ENCODE results near the gene ZNF91. TPM values are rescaled to one million over a fixed set of nuclear protein-coding genes. Genes with fewer than 3 reads are reported as not detected.
A peak's percentile ranks its signal among the peaks of the same experiment; 100 is the strongest.

The ZNF91 gene
- total RNA-seq, 1 experiment from 2014 or later = 19.0 TPM

DNA sequence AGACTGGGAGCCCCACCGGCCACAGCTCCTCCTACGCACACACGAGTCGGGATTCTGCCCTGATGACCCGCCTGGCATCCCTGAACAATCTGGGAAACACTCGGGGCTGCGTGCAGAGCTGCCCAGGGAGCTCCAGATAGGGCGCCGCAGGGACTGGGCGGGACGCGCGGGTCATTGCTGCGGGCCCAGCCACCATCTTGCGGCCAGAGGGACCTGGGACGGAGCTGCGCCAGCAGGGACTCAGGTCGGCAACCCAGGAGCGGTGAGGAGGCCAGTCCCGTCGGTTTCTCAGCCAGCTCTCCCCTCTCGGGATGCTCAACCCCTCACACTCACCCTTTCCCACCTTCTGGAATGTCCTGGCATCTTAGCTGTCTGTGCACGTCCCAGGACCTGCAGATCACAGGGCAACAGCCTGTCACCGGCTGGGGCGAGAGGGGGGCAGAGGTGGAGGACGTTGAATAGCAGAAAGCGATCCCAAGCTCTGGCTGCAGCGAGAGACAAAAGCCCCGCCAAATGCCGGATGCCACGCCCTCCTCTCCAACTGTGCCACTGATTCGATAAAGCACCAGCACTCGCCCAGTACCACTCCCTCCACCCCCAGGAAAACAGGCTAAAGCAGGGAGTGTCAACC lies 20.4 kb upstream of the ZNF91 start:
- DNase-seq = no peak
- BruUV-seq (replicated peaks) = no TSS peak
- intact Hi-C loops (cut with micrococcal nuclease; ENCODE audit: unreplicated experiment) = no loop called here
- H3K4me3 Mint-ChIP-seq (ENCODE audit: low read depth, unreplicated experiment) = peak overlapping the region; percentile 26
- TF ChIP-seq, protein P1, sequence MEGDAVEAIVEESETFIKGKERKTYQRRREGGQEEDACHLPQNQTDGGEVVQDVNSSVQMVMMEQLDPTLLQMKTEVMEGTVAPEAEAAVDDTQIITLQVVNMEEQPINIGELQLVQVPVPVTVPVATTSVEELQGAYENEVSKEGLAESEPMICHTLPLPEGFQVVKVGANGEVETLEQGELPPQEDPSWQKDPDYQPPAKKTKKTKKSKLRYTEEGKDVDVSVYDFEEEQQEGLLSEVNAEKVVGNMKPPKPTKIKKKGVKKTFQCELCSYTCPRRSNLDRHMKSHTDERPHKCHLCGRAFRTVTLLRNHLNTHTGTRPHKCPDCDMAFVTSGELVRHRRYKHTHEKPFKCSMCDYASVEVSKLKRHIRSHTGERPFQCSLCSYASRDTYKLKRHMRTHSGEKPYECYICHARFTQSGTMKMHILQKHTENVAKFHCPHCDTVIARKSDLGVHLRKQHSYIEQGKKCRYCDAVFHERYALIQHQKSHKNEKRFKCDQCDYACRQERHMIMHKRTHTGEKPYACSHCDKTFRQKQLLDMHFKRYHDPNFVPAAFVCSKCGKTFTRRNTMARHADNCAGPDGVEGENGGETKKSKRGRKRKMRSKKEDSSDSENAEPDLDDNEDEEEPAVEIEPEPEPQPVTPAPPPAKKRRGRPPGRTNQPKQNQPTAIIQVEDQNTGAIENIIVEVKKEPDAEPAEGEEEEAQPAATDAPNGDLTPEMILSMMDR (IDR thresholded peaks at IDR 0.05; ENCODE audit: unreplicated experiment) = no peak
- CTCF ChIA-PET = no interaction called here
- peaks cover 2% of the 10 kb centered on the region for H3K9me3 Mint-ChIP-seq (ENCODE audit: low read depth, unreplicated experiment)
- H3K27me3 Mint-ChIP-seq (ENCODE audit: unreplicated experiment) = no peaks in the 10 kb centered on the region
- H3K4me1 Mint-ChIP-seq (ENCODE audit: low read depth, unreplicated experiment) = no peaks in the 10 kb centered on the region
- no peak overlapping the region for H3K27ac Mint-ChIP-seq (ENCODE audit: unreplicated experiment)
- H3K36me3 Mint-ChIP-seq (ENCODE audit: insufficient read depth, unreplicated experiment) = no peaks in the 10 kb centered on the region

DNA sequence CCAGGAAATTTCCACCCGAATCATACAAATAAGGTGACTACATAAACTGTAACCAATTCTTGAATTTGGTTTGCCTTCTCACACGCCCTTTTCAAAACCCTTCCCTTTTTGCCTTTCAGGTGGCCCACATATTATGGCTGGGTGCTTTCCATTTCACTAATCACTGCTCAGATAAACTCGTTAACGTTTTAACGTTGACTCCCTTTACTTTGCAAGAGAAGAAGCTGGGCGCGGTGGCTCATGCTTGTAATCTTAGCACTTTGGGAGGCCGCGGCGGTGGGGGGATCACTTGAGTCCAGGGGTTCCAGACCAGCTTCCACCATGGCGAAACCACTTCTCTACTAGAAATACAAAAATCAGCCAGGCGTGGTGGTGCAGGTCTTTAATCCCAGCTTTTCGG lies 19.8 kb upstream of the ZNF91 start:
- Mint-ChIP-seq H3K36me3 (ENCODE audit: insufficient read depth, unreplicated experiment) (no peaks in the 10 kb centered on the region), H3K27ac (ENCODE audit: unreplicated experiment) (no peak overlapping the region), H3K9me3 (ENCODE audit: low read depth, unreplicated experiment) (peaks cover 2% of the 10 kb centered on the region), H3K27me3 (ENCODE audit: unreplicated experiment) (no peaks in the 10 kb centered on the region), H3K4me1 (ENCODE audit: low read depth, unreplicated experiment) (no peaks in the 10 kb centered on the region), H3K4me3 (ENCODE audit: low read depth, unreplicated experiment) (peak overlapping the region; percentile 26)
- intact Hi-C loops (cut with micrococcal nuclease; ENCODE audit: unreplicated experiment) = no loop called here
- no peak for DNase-seq
- BruUV-seq (replicated peaks) = no TSS peak
- CTCF ChIA-PET = no interaction called here
- TF ChIP-seq, protein P1 (IDR thresholded peaks at IDR 0.05; ENCODE audit: unreplicated experiment) = no peak

DNA sequence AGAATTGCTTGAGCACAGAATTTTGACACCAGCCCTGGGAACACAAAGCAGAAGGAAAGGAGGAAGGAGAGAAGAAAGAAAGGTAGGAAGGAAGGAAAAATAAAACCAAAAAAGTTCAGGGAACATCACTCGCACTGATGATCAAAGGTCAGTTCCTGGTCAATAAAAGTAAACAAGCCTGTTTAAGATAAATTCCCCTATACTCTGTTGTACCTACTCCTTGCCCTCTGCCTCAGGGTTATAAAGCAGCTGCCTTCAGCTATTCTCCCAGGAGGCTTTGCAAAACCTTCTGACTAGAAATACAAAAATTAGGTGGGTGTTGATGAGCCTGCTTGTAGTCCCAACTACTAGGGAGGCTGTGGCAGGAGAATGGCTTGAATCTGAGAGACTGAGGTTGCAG lies 14.9 kb upstream of the ZNF91 start:
- Mint-ChIP-seq H3K4me3 (ENCODE audit: low read depth, unreplicated experiment) (no peak overlapping the region), H3K9me3 (ENCODE audit: low read depth, unreplicated experiment) (no peaks in the 10 kb centered on the region), H3K27ac (ENCODE audit: unreplicated experiment) (no peak overlapping the region), H3K4me1 (ENCODE audit: low read depth, unreplicated experiment) (no peaks in the 10 kb centered on the region), H3K27me3 (ENCODE audit: unreplicated experiment) (no peaks in the 10 kb centered on the region), H3K36me3 (ENCODE audit: insufficient read depth, unreplicated experiment) (no peaks in the 10 kb centered on the region)
- DNase-seq = no peak
- BruUV-seq (replicated peaks) = no TSS peak
- CTCF ChIA-PET = no interaction called here
- intact Hi-C loops (cut with micrococcal nuclease; ENCODE audit: unreplicated experiment) = no loop called here
- TF ChIP-seq, protein P1 (IDR thresholded peaks at IDR 0.05; ENCODE audit: unreplicated experiment) = no peak

DNA sequence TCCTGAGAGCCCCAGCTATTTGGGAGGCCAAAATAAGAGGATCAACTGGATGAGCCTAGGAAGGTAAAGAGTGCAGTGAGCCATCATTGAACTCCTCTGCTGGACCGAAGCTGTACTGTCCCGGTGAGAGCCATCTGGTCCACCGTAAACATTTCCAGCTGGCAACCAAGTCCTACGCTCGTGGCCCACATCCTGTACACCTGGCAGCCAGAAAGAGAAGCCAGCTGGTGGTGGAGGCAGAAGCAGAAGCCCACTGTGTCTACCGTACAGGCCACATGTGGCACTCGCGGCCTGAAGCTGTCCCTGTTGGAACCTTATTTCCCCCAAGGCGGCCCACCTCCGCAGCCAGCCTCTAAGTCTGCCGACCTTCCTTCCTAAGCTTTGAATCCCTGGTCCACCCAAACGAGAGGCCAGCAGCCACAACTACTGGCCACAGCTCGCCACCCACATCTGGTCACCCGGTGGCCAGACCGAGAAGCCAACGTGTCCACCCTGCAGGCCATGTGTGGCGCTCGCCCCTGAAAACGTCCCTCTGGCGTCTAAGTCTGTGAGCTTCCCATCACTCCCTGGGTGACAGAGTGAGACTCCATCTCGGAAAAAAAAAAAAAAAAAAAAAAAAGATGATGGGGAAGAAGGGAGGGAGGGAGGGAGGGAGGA lies 14.2 kb upstream of the ZNF91 start:
- CTCF ChIA-PET = no interaction called here
- TF ChIP-seq, protein P1 (IDR thresholded peaks at IDR 0.05; ENCODE audit: unreplicated experiment) = no peak
- Mint-ChIP-seq H3K36me3 (ENCODE audit: insufficient read depth, unreplicated experiment) (no peaks in the 10 kb centered on the region), H3K4me3 (ENCODE audit: low read depth, unreplicated experiment) (no peak overlapping the region), H3K27ac (ENCODE audit: unreplicated experiment) (no peak overlapping the region), H3K9me3 (ENCODE audit: low read depth, unreplicated experiment) (no peaks in the 10 kb centered on the region), H3K4me1 (ENCODE audit: low read depth, unreplicated experiment) (no peaks in the 10 kb centered on the region), H3K27me3 (ENCODE audit: unreplicated experiment) (no peaks in the 10 kb centered on the region)
- intact Hi-C loops (cut with micrococcal nuclease; ENCODE audit: unreplicated experiment) = no loop called here
- BruUV-seq (replicated peaks) = no TSS peak
- DNase-seq = no peak
